Upper lobe of right lung (tissue), 1 donor: ENCODE measurements around the gene PRKCB. TPM values are rescaled to one million over a fixed set of nuclear protein-coding genes. Genes with fewer than 3 reads are reported as not detected.
"Not testable (repeated sequence)": the region's sequence is repeated elsewhere in the genome, so short reads cannot be mapped to it uniquely, and the experiment has no call there.

Experiments
- ATAC-seq: fragments of 200-7000 bp; cut with Tn5 transposase; one replicate; pipeline ENCODE4 v1.9.1; 2020; ENCODE audit warnings: mild to moderate bottlenecking, moderate library complexity
- DNase-seq: peaks from one replicate; pipeline ENCODE4 v3.0.0-alpha.2; 2020
- H3K27ac ChIP-seq: fragments of 200-600 bp; one replicate; pipeline ENCODE4 v1.8.0; 2022
- H3K27me3 ChIP-seq: fragments of 200-600 bp; one replicate; pipeline ENCODE4 v1.8.0; 2022; ENCODE audit warnings: mild to moderate bottlenecking
- H3K36me3 ChIP-seq: fragments of 200-600 bp; one replicate; pipeline ENCODE4 v1.8.0; 2022
- H3K4me1 ChIP-seq: fragments of 200-600 bp; one replicate; pipeline ENCODE4 v1.8.0; 2022
- H3K4me3 ChIP-seq: fragments of 200-600 bp; one replicate; pipeline ENCODE4 v1.8.0; 2022; ENCODE audit warnings: mild to moderate bottlenecking
- H3K9me3 ChIP-seq: fragments of 200-600 bp; one replicate; pipeline ENCODE4 v1.8.0; 2022
- intact Hi-C: fragments of 100-400 bp; cut with DNase I; formaldehyde crosslinking; loops from one replicate; pipeline ENCODE4 v1.11.0; 2022
- total RNA-seq: library from RNA; stranded (reverse); fragmentation: NEBNext Ultra II Directional; extraction: Animal tissue kit (Norgen Biotek cat#: 25700); gene quantifications from one replicate; pipeline ENCODE4 v1.2.1, GENCODE V29; 2021
- TF ChIP-seq, protein P1 (sequence below): fragments of 200-600 bp; IDR thresholded peaks from one replicate; pipeline ENCODE4 v1.8.0; 2022; ENCODE audit warnings: antibody characterized with exemption
- donor health status: DM: no; HTN: yes; CAD: no; lungs with severe emphysema.

The PRKCB gene
- total RNA-seq, 1 donor from 2014 or later, result 25.2 TPM

DNA sequence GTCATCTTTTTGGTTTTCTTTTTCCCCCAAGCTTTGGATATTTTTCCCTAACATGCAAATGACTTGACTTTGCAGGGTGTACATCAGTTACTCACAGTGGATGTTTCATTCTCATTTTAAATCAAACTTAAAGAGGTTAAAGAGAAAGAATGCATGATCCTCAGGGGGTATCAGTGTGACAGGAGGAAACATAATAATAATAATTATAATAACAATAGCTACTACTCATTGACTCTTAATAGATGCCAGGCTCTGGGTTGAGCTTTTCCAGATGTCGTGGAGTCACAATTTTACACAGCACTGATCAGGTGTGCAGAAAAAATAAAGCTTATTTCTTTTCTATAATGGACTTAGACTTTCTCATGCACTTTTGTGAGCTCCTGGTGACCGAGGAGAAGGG, 263.1 kb downstream of the PRKCB start:
- Histone ChIP-seq H3K9me3 (no peaks in the 10 kb centered on the region), H3K27ac (no peak overlapping the region), H3K27me3 (no peaks in the 10 kb centered on the region), H3K4me1 (no peaks in the 10 kb centered on the region), H3K4me3 (no peak overlapping the region), H3K36me3 (no peaks in the 10 kb centered on the region)
- TF ChIP-seq, protein P1, sequence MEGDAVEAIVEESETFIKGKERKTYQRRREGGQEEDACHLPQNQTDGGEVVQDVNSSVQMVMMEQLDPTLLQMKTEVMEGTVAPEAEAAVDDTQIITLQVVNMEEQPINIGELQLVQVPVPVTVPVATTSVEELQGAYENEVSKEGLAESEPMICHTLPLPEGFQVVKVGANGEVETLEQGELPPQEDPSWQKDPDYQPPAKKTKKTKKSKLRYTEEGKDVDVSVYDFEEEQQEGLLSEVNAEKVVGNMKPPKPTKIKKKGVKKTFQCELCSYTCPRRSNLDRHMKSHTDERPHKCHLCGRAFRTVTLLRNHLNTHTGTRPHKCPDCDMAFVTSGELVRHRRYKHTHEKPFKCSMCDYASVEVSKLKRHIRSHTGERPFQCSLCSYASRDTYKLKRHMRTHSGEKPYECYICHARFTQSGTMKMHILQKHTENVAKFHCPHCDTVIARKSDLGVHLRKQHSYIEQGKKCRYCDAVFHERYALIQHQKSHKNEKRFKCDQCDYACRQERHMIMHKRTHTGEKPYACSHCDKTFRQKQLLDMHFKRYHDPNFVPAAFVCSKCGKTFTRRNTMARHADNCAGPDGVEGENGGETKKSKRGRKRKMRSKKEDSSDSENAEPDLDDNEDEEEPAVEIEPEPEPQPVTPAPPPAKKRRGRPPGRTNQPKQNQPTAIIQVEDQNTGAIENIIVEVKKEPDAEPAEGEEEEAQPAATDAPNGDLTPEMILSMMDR, result no peak
- DNase-seq (no peak), ATAC-seq (no peak)
- intact Hi-C loops, result no loop called here

- DNase-seq, result no peak
Measured at GRCh38 chr16:24101431-24101830, 265.6 kb downstream of the PRKCB start.

DNA sequence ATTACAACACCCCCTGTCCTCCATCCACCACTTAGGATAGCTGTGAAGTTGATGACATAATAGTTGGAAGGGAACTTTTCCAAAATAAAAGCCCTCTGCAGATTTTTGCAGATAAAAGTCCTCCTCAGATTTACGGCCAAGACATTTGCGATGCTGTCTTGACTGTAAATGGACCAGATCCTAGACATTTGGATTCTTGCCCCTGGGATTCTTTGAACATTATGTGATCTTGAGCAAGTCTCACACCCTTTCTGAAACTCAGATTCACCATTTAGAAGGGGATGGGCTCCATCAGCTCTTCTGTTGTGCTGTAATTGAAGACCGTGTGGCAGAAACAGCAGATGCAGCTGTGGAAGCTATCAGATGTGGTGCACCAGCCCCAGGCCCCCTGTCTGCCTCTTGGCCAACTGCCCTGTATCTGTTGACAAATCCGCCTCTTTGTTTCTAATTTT, 266.5 kb downstream of the PRKCB start:
- DNase-seq, result no peak
- Histone ChIP-seq H3K27me3 (no peaks in the 10 kb centered on the region), H3K36me3 (no peaks in the 10 kb centered on the region), H3K27ac (no peak overlapping the region), H3K4me1 (no peaks in the 10 kb centered on the region), H3K9me3 (no peaks in the 10 kb centered on the region), H3K4me3 (no peak overlapping the region)
- TF ChIP-seq, protein P1, result no peak
- intact Hi-C loops, result no loop called here
- no peak for ATAC-seq

More at GRCh38 chr16:24101431-24101830, 265.6 kb downstream of the PRKCB start:
- intact Hi-C loops, result no loop called here
- no peaks in the 10 kb centered on the region for H3K9me3 ChIP-seq
- no peaks in the 10 kb centered on the region for H3K36me3 ChIP-seq
- H3K4me1 ChIP-seq, result no peaks in the 10 kb centered on the region
- no peak overlapping the region for H3K4me3 ChIP-seq
- H3K27me3 ChIP-seq, result no peaks in the 10 kb centered on the region
- no peak for ATAC-seq
- H3K27ac ChIP-seq, result no peak overlapping the region
- TF ChIP-seq, protein P1, result no peak

DNA sequence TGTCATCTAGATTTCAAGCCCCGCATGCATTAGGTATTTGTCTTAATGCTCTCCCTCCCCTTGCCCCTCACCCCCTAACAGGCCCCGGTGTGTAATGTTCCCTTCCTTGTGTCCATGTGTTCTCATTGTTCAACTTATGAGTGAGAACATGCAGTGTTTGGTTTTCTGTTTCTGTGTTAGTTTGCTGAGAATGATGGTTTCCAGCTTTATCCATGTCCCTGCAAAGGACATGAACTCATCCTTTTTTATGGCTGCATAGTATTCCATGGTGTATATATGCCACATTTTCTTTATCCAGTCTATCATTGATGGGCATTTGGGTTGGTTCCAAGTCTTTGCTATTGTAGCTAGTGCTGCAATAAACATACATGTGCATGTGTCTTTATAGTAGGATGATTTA, 269.7 kb downstream of the PRKCB start:
- intact Hi-C loops, H3K4me1 ChIP-seq, H3K27me3 ChIP-seq, H3K36me3 ChIP-seq, DNase-seq, H3K9me3 ChIP-seq, H3K27ac ChIP-seq, ATAC-seq, H3K4me3 ChIP-seq: not testable (repeated sequence)

GRCh38 chr16:24108090-24108489, 272.3 kb downstream of the PRKCB start:
- H3K4me1 ChIP-seq, H3K27me3 ChIP-seq, H3K27ac ChIP-seq, H3K9me3 ChIP-seq, H3K36me3 ChIP-seq, intact Hi-C loops, H3K4me3 ChIP-seq, ATAC-seq, DNase-seq: not testable (repeated sequence)

GRCh38 chr16:24111724-24112302, 276.0 kb downstream of the PRKCB start:
- TF ChIP-seq, protein P1, result no peak
- no peaks in the 10 kb centered on the region for H3K27me3 ChIP-seq
- ATAC-seq (no peak), DNase-seq (no peak)
- H3K27ac ChIP-seq, result no peak overlapping the region
- no peak overlapping the region for H3K4me3 ChIP-seq
- no peaks in the 10 kb centered on the region for H3K36me3 ChIP-seq
- H3K4me1 ChIP-seq, result no peaks in the 10 kb centered on the region
- intact Hi-C loops, result no loop called here
- H3K9me3 ChIP-seq, result no peaks in the 10 kb centered on the region
